ENCODE measurements around the gene VAPB.

VAPB gene

DNA sequence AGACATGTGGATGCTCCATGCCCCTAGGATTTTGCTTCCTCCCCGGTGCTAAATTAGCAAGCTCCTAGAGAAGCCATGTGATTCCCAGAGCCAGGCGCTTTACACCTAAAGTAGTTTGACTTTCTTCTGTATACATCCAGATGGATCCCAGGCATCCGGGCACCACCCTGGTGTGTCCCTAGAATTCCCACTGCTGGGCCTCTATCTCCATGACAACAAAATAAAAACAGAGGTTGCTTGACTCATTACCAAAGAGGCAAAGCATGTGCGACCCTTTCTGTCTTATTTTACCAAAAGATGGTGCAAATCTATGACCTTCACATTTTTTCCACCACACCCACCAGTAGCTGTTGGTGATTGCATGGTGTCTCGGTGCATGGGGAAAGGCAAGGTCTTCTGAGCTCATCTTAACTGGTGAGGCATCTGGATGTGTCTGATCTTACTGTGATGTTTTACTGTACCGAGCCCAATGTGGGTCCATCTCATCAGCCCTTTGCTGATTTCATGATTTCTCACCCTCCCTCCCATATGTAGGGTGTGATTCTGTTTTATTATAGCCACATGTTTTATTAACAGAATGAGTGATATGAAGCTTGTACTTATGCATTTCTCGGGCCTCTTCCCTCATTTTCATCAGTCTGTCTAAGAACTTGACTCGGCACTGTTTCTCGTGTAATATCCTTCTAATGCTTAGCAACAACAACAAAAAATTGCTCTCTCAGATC is 27.4 kb upstream of the VAPB start:
- Histone ChIP-seq H3K27me3 (ENCODE audit: insufficient read depth, poor library complexity, severe bottlenecking) (no peaks in the 10 kb centered on the region), H3K27ac (replicated peaks) (no peak overlapping the region), H3K4me3 (replicated peaks; ENCODE audit: insufficient read depth, low read length) (no peak overlapping the region)
- no peak for DNase-seq (ENCODE audit: low read depth in 1 of 2, low spot score in 1 of 2)
- no peak for TF ChIP-seq CTCF (IDR thresholded peaks at IDR 0.05; ENCODE audit: insufficient read depth, low read length)
- TF ChIP-seq POLR2AphosphoS5 (IDR thresholded peaks at IDR 0.05; ENCODE audit: low read depth): no peak
- TF ChIP-seq SPI1 (IDR thresholded peaks at IDR 0.05; ENCODE audit: borderline replicate concordance, low read depth): no peak
- TF ChIP-seq GABPA (IDR thresholded peaks at IDR 0.05; ENCODE audit: low read depth): no peak
- TF ChIP-seq, protein P1, sequence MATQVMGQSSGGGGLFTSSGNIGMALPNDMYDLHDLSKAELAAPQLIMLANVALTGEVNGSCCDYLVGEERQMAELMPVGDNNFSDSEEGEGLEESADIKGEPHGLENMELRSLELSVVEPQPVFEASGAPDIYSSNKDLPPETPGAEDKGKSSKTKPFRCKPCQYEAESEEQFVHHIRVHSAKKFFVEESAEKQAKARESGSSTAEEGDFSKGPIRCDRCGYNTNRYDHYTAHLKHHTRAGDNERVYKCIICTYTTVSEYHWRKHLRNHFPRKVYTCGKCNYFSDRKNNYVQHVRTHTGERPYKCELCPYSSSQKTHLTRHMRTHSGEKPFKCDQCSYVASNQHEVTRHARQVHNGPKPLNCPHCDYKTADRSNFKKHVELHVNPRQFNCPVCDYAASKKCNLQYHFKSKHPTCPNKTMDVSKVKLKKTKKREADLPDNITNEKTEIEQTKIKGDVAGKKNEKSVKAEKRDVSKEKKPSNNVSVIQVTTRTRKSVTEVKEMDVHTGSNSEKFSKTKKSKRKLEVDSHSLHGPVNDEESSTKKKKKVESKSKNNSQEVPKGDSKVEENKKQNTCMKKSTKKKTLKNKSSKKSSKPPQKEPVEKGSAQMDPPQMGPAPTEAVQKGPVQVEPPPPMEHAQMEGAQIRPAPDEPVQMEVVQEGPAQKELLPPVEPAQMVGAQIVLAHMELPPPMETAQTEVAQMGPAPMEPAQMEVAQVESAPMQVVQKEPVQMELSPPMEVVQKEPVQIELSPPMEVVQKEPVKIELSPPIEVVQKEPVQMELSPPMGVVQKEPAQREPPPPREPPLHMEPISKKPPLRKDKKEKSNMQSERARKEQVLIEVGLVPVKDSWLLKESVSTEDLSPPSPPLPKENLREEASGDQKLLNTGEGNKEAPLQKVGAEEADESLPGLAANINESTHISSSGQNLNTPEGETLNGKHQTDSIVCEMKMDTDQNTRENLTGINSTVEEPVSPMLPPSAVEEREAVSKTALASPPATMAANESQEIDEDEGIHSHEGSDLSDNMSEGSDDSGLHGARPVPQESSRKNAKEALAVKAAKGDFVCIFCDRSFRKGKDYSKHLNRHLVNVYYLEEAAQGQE (IDR thresholded peaks at IDR 0.05; ENCODE audit: insufficient replicate concordance, low read depth): no peak

GRCh38 chr20:58362206-58362516 is 26.9 kb upstream of the VAPB start:
- DNase-seq (ENCODE audit: low read depth in 1 of 2, low spot score in 1 of 2): no peak
- TF ChIP-seq, protein P1 (IDR thresholded peaks at IDR 0.05; ENCODE audit: insufficient replicate concordance, low read depth): no peak
- TF ChIP-seq CTCF (IDR thresholded peaks at IDR 0.05; ENCODE audit: insufficient read depth, low read length) (no peak), POLR2AphosphoS5 (IDR thresholded peaks at IDR 0.05; ENCODE audit: low read depth) (no peak), GABPA (IDR thresholded peaks at IDR 0.05; ENCODE audit: low read depth) (no peak), SPI1 (IDR thresholded peaks at IDR 0.05; ENCODE audit: borderline replicate concordance, low read depth) (no peak)
- Histone ChIP-seq H3K4me3 (replicated peaks; ENCODE audit: insufficient read depth, low read length) (no peak overlapping the region), H3K27me3 (ENCODE audit: insufficient read depth, poor library complexity, severe bottlenecking) (no peaks in the 10 kb centered on the region), H3K27ac (replicated peaks) (no peak overlapping the region)

DNA sequence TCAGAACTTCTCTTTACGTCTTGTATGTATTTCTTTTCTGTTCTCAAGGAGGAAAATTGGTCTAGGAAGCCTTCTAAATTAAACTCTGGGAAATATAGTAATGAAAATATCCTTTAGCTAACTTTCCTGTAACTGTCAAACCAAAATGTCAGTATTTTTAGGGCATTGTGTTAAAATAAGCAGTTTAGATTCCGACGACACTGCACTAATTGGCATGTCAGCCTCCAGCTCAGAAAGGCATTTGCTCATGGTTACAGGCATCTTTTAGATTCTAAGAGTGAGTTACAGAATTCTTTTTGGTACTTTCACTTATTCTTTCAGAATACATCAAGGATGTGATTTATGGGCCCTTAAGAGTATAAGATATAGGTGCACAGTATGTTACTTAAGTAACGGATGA is 26.1 kb upstream of the VAPB start:
- no peak for TF ChIP-seq SPI1 (IDR thresholded peaks at IDR 0.05; ENCODE audit: borderline replicate concordance, low read depth)
- no peak for TF ChIP-seq CTCF (IDR thresholded peaks at IDR 0.05; ENCODE audit: insufficient read depth, low read length)
- H3K27me3 ChIP-seq (ENCODE audit: insufficient read depth, poor library complexity, severe bottlenecking): no peaks in the 10 kb centered on the region
- H3K27ac ChIP-seq (replicated peaks): no peak overlapping the region
- DNase-seq (ENCODE audit: low read depth in 1 of 2, low spot score in 1 of 2): no peak
- no peak overlapping the region for H3K4me3 ChIP-seq (replicated peaks; ENCODE audit: insufficient read depth, low read length)

GRCh38 chr20:58366866-58367265 is 22.2 kb upstream of the VAPB start:
- TF ChIP-seq POLR2AphosphoS5 (IDR thresholded peaks at IDR 0.05; ENCODE audit: low read depth) (no peak), SPI1 (IDR thresholded peaks at IDR 0.05; ENCODE audit: borderline replicate concordance, low read depth) (no peak), GABPA (IDR thresholded peaks at IDR 0.05; ENCODE audit: low read depth) (no peak), CTCF (IDR thresholded peaks at IDR 0.05; ENCODE audit: insufficient read depth, low read length) (no peak)
- TF ChIP-seq, protein P1 (IDR thresholded peaks at IDR 0.05; ENCODE audit: insufficient replicate concordance, low read depth): no peak
- no peak for DNase-seq (ENCODE audit: low read depth in 1 of 2, low spot score in 1 of 2)
- no peak overlapping the region for H3K27ac ChIP-seq (replicated peaks)
- no peaks in the 10 kb centered on the region for H3K27me3 ChIP-seq (ENCODE audit: insufficient read depth, poor library complexity, severe bottlenecking)
- H3K4me3 ChIP-seq (replicated peaks; ENCODE audit: insufficient read depth, low read length): no peak overlapping the region
